ENCODE measurements around the gene RPL3.

RPL3 gene

DNA sequence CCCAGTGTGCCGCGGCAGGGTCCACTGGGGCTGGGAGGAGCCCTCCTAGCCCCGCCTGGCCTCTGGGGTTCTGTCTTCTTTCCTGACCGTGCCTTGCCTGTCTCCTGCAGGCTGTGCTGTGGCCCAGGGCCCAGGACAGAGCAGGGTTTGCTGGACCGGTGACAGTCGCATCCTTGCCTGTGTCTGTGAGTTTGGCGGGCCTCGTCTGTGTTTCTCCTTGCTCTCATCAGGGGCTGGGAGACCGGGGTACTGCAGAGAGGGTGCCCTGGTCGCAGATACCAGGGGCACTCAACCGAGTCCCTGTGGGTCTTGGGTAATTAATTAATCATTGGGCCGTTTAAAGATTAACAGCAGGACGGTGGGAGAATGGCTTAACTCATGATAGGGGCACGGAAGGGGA lies 29.9 kb downstream of the RPL3 start:
- no peak overlapping the region for H3K9ac ChIP-seq (ENCODE audit: low read length)
- no peaks in the 10 kb centered on the region for H3K27me3 ChIP-seq (ENCODE audit: control insufficient read depth, insufficient read depth, low read length)
- H3K4me1 ChIP-seq (ENCODE audit: control insufficient read depth, insufficient read depth, low read length): peaks cover 10% of the 10 kb centered on the region
- no peak overlapping the region for H3K27ac ChIP-seq (ENCODE audit: low read depth, low read length)
- no peak overlapping the region for H3K4me3 ChIP-seq (ENCODE audit: low read length)
- no peaks in the 10 kb centered on the region for H3K36me3 ChIP-seq (ENCODE audit: control insufficient read depth, insufficient read depth, low read length)

GRCh38 chr22:39288135-39288898 lies 31.1 kb downstream of the RPL3 start:
- Histone ChIP-seq H3K4me3 (ENCODE audit: low read length) (no peak overlapping the region), H3K27me3 (ENCODE audit: control insufficient read depth, insufficient read depth, low read length) (no peaks in the 10 kb centered on the region), H3K4me1 (ENCODE audit: control insufficient read depth, insufficient read depth, low read length) (peaks cover 10% of the 10 kb centered on the region), H3K27ac (ENCODE audit: low read depth, low read length) (no peak overlapping the region), H3K36me3 (ENCODE audit: control insufficient read depth, insufficient read depth, low read length) (no peaks in the 10 kb centered on the region), H3K9ac (ENCODE audit: low read length) (no peak overlapping the region)

- H3K4me3 ChIP-seq (ENCODE audit: low read length): no peak overlapping the region
- no peak overlapping the region for H3K9ac ChIP-seq (ENCODE audit: low read length)
- H3K4me1 ChIP-seq (ENCODE audit: control insufficient read depth, insufficient read depth, low read length): peaks cover 8% of the 10 kb centered on the region
- no peak overlapping the region for H3K27ac ChIP-seq (ENCODE audit: low read depth, low read length)
- no peaks in the 10 kb centered on the region for H3K27me3 ChIP-seq (ENCODE audit: control insufficient read depth, insufficient read depth, low read length)
- H3K36me3 ChIP-seq (ENCODE audit: control insufficient read depth, insufficient read depth, low read length): no peaks in the 10 kb centered on the region
Measured at GRCh38 chr22:39287076-39287725, 32.2 kb downstream of the RPL3 start.

DNA sequence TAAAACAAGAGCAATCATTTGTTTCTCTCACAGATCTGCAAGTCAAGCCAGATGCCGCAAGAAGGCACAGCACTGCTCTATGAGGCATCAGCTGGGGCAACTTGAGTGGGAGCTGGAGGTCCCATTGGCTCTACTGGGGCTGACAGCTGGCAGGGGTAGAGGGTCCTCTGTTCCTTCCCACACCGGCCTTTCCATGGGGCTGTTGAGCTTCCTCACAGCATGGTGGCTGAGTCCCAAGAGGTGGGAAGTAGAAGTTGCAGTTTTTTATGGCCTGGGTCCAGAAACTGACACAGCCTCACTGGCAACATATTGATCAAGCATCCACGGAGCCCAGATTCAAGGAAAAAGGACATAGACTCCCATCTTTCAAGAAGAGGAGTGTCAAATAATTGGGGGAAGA lies 34.4 kb downstream of the RPL3 start:
- H3K9ac ChIP-seq (ENCODE audit: low read length): no peak overlapping the region
- H3K4me3 ChIP-seq (ENCODE audit: low read length): no peak overlapping the region
- H3K36me3 ChIP-seq (ENCODE audit: control insufficient read depth, insufficient read depth, low read length): no peaks in the 10 kb centered on the region
- no peaks in the 10 kb centered on the region for H3K27me3 ChIP-seq (ENCODE audit: control insufficient read depth, insufficient read depth, low read length)
- no peak overlapping the region for H3K27ac ChIP-seq (ENCODE audit: low read depth, low read length)
- H3K4me1 ChIP-seq (ENCODE audit: control insufficient read depth, insufficient read depth, low read length): no peaks in the 10 kb centered on the region

GRCh38 chr22:39284142-39284980 lies 35.1 kb downstream of the RPL3 start:
- Histone ChIP-seq H3K4me1 (ENCODE audit: control insufficient read depth, insufficient read depth, low read length) (no peaks in the 10 kb centered on the region), H3K27ac (ENCODE audit: low read depth, low read length) (no peak overlapping the region), H3K36me3 (ENCODE audit: control insufficient read depth, insufficient read depth, low read length) (no peaks in the 10 kb centered on the region), H3K4me3 (ENCODE audit: low read length) (no peak overlapping the region), H3K9ac (ENCODE audit: low read length) (no peak overlapping the region), H3K27me3 (ENCODE audit: control insufficient read depth, insufficient read depth, low read length) (no peaks in the 10 kb centered on the region)

DNA sequence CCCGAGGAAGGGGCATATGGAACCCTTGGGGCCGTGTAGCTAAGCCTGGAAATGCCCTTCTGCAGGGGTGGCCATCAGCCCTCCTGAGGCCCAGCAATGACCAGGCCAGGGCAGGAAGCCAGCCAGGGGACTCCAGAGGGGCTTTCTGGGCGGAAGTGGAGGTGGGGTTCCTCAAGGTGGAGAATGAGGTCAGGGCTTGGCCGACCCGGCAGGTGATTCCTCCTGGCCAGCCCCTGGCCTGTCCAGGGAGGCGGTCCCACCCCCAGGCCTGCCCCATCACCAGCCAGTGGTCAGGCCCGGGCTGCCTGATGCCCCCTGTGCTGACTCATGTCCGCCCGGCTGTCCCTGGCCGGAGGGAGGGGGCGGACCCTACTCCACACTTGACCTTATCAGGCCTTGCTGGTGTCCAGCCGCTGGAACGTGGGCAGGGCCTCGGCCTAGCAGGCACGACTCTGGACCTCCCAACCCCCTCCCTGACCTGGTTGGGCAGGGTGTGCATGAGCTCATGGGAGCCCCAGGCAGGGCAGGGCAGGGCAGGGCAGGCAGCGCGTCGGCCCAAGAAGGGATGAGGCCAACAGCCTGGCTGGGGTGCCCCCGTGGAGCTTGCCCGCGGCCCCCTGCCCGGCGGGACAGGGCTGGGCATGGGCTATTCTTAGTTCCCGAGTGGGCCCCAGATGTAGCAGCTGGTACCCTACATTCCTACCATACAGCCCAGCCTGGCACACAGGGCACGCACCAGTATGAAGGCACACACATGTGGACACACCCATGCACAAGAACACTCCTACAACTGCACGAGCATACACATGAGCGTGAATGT lies 35.9 kb downstream of the RPL3 start:
- H3K27me3 ChIP-seq (ENCODE audit: control insufficient read depth, insufficient read depth, low read length): peaks cover 2% of the 10 kb centered on the region
- H3K27ac ChIP-seq (ENCODE audit: low read depth, low read length): no peak overlapping the region
- H3K4me1 ChIP-seq (ENCODE audit: control insufficient read depth, insufficient read depth, low read length): no peaks in the 10 kb centered on the region
- no peaks in the 10 kb centered on the region for H3K36me3 ChIP-seq (ENCODE audit: control insufficient read depth, insufficient read depth, low read length)
- no peak overlapping the region for H3K9ac ChIP-seq (ENCODE audit: low read length)
- no peak overlapping the region for H3K4me3 ChIP-seq (ENCODE audit: low read length)

DNA sequence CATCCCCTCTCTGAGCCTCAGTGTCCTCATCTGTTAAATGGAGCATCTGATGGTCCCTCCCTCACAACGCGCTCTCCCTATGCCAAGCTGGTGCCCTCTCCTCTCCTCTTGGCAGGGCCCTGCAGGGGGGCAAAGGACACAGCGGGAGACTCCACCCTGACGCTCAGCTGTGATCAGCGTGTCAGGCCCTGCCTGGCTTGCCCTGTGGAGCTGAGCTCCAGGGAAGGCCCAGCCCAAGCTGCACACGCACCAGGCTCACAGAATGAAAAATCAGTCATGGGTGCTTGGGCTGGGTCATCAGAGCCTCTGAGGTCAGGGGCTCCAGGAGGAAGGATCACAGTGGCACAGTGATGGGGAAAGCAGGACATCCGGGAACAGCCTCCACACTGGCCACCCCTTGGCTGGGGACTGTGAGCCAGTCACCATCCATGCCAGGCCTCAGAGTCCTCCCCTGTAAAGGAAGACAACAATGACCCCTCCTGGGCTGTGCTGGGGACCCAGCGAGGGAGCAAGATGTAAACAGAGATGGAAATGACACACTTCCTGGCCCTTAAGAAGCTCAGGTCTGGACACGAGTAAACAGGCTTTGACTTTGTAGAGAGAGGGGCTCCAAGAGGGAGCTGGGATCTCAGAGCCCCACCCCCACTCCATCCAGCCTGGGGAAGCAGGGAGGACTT lies 36.6 kb downstream of the RPL3 start:
- no peak overlapping the region for H3K9ac ChIP-seq (ENCODE audit: low read length)

GRCh38 chr22:39281126-39281525 lies 38.3 kb downstream of the RPL3 start:
- H3K36me3 ChIP-seq (ENCODE audit: control insufficient read depth, insufficient read depth, low read length): no peaks in the 10 kb centered on the region
- no peak overlapping the region for H3K27ac ChIP-seq (ENCODE audit: low read depth, low read length)
- peaks cover 2% of the 10 kb centered on the region for H3K27me3 ChIP-seq (ENCODE audit: control insufficient read depth, insufficient read depth, low read length)
- no peaks in the 10 kb centered on the region for H3K4me1 ChIP-seq (ENCODE audit: control insufficient read depth, insufficient read depth, low read length)
- H3K9ac ChIP-seq (ENCODE audit: low read length): no peak overlapping the region
- H3K4me3 ChIP-seq (ENCODE audit: low read length): no peak overlapping the region

More for the DNA sequence above, 36.6 kb downstream of the RPL3 start:
- Histone ChIP-seq H3K27me3 (ENCODE audit: control insufficient read depth, insufficient read depth, low read length) (peaks cover 2% of the 10 kb centered on the region), H3K27ac (ENCODE audit: low read depth, low read length) (no peak overlapping the region), H3K36me3 (ENCODE audit: control insufficient read depth, insufficient read depth, low read length) (no peaks in the 10 kb centered on the region), H3K4me1 (ENCODE audit: control insufficient read depth, insufficient read depth, low read length) (no peaks in the 10 kb centered on the region), H3K4me3 (ENCODE audit: low read length) (no peak overlapping the region)

DNA sequence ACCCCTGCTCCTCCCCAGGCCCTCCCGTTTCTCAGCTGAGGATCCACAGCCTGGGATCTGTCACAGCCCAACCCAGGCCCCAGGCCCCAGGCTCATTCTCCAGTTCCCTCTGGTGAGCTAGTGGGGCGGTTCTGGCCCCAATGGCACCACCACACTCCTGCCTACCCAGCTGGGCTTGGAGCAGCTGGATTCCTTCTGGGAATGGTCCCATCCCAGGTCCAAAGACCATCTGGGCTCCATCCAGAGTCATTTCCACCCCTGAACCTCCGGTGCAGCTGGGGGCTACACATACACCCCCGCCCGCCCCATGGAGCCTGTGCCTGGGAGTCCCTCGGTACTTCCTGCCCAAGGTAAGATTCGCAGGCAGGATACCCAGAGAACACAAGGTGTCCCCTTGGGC lies 39.2 kb downstream of the RPL3 start:
- peaks cover 2% of the 10 kb centered on the region for H3K27me3 ChIP-seq (ENCODE audit: control insufficient read depth, insufficient read depth, low read length)
- no peak overlapping the region for H3K4me3 ChIP-seq (ENCODE audit: low read length)
- no peak overlapping the region for H3K27ac ChIP-seq (ENCODE audit: low read depth, low read length)
- no peaks in the 10 kb centered on the region for H3K4me1 ChIP-seq (ENCODE audit: control insufficient read depth, insufficient read depth, low read length)
- no peak overlapping the region for H3K9ac ChIP-seq (ENCODE audit: low read length)
- H3K36me3 ChIP-seq (ENCODE audit: control insufficient read depth, insufficient read depth, low read length): no peaks in the 10 kb centered on the region

GRCh38 chr22:39279170-39279850 lies 40.1 kb downstream of the RPL3 start:
- Histone ChIP-seq H3K9ac (ENCODE audit: low read length) (no peak overlapping the region), H3K27ac (ENCODE audit: low read depth, low read length) (no peak overlapping the region), H3K4me1 (ENCODE audit: control insufficient read depth, insufficient read depth, low read length) (no peaks in the 10 kb centered on the region), H3K36me3 (ENCODE audit: control insufficient read depth, insufficient read depth, low read length) (no peaks in the 10 kb centered on the region), H3K4me3 (ENCODE audit: low read length) (no peak overlapping the region), H3K27me3 (ENCODE audit: control insufficient read depth, insufficient read depth, low read length) (peaks cover 2% of the 10 kb centered on the region)

DNA sequence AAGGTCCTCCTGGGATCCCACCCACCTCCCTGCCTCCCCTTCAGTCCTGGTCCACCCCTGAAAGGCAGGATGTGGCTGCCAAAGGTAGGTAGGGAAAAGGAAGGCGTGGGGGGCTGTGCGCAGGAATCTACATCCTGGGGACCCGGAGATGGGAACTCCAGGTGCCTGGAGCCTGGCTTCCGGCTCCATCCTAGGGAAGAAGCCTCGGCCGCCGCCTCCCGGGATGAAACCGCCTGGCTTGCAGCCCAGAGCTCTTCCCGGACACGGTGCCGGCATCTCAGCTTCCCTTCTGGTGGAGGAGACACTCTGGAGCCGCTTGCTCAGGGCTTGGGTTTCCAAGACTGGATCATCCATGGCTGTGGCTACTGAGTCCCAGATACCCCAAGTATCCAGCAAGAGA lies 41.4 kb downstream of the RPL3 start:
- Histone ChIP-seq H3K27me3 (ENCODE audit: control insufficient read depth, insufficient read depth, low read length) (peaks cover 2% of the 10 kb centered on the region), H3K27ac (ENCODE audit: low read depth, low read length) (no peak overlapping the region), H3K9ac (ENCODE audit: low read length) (no peak overlapping the region), H3K4me3 (ENCODE audit: low read length) (no peak overlapping the region), H3K36me3 (ENCODE audit: control insufficient read depth, insufficient read depth, low read length) (no peaks in the 10 kb centered on the region), H3K4me1 (ENCODE audit: control insufficient read depth, insufficient read depth, low read length) (no peaks in the 10 kb centered on the region)
